Ascending aorta (tissue), 2 donors: ENCODE measurements around the gene PHACTR3. TPM values are rescaled to one million over a fixed set of nuclear protein-coding genes. Genes with fewer than 3 reads are reported as not detected.

Source experiments
- DNase-seq, 2 donors: peaks; one replicate each; pipeline ENCODE4 v3.0.0-alpha.2; 2019; ENCODE audit warnings: low spot score in 2 of 2
- H3K27ac ChIP-seq, 2 donors: fragments of 200-600 bp; sonication (generic); one replicate each; pipeline ENCODE4 v1.5.1; 2016 to 2017; ENCODE audit warnings: mild to moderate bottlenecking in 1 of 2
- H3K27me3 ChIP-seq: fragments of 200-600 bp; sonication (generic); one replicate; pipeline ENCODE4 v1.5.1; 2017
- H3K36me3 ChIP-seq, 2 donors: fragments of 200-600 bp; sonication (generic); one replicate each; pipeline ENCODE4 v1.5.1; 2016
- H3K4me1 ChIP-seq, 2 donors: fragments of 200-600 bp; sonication (generic); one replicate each; pipeline ENCODE4 v1.5.1; 2016 to 2017; ENCODE audit warnings: mild to moderate bottlenecking in 1 of 2
- H3K4me3 ChIP-seq, 2 donors: fragments of 200-600 bp; sonication (generic); one replicate each; pipeline ENCODE4 v1.5.1; 2016 to 2017; ENCODE audit warnings: mild to moderate bottlenecking in 1 of 2
- H3K9me3 ChIP-seq, 2 donors: fragments of 200-600 bp; sonication (generic); one replicate each; pipeline ENCODE4 v1.5.1; 2016
- intact Hi-C: fragments of 100-400 bp; cut with DNase I; formaldehyde crosslinking; loops from one replicate; pipeline ENCODE4 v1.15.1; 2023
- total RNA-seq: library from RNA; depleted of rRNA; stranded (reverse); fragments of >200 nt; gene quantifications from one replicate; pipeline ENCODE4 v1.1.0, GENCODE V29; 2016
- TF ChIP-seq, protein P1 (sequence below), 3 experiments: fragments of 200-600 bp in 2 of 3; fragments of 450-650 bp in 1 of 3; sonication (generic) in 2 of 3; IDR thresholded peaks; one replicate each; pipeline ENCODE4 v1.5.1; 2016 to 2019; ENCODE audit warnings: antibody characterized with exemption in 3 of 3, mild to moderate bottlenecking in 1 of 3, moderate library complexity in 1 of 3

The PHACTR3 gene
- total RNA-seq, 1 donor from 2014 or later = not detected

DNA sequence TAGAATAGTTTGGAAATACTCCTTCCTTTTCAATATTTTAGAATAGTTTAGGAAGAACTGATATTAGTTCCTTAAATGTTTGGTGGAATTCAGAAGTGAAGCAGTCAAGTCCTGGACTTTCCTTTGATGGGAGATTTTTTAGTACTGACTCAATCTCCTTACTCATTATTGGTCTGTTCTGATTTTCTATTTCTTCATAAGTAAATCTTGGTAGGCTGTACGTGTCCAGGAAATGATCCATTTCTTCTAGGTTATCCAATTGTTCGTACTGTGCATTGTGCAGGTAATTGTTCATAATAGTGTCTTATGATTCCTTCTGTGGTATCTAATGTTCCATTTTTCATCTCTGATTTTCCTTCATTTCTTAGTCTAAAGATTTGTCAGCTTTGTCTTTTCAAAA lies 190.2 kb downstream of the PHACTR3 start:
- H3K4me1 ChIP-seq = no peaks in the 10 kb centered on the region
- peaks cover 0 to 6% of the 10 kb centered on the region in 2 donors for H3K9me3 ChIP-seq
- H3K4me3 ChIP-seq = no peak overlapping the region
- TF ChIP-seq, protein P1, sequence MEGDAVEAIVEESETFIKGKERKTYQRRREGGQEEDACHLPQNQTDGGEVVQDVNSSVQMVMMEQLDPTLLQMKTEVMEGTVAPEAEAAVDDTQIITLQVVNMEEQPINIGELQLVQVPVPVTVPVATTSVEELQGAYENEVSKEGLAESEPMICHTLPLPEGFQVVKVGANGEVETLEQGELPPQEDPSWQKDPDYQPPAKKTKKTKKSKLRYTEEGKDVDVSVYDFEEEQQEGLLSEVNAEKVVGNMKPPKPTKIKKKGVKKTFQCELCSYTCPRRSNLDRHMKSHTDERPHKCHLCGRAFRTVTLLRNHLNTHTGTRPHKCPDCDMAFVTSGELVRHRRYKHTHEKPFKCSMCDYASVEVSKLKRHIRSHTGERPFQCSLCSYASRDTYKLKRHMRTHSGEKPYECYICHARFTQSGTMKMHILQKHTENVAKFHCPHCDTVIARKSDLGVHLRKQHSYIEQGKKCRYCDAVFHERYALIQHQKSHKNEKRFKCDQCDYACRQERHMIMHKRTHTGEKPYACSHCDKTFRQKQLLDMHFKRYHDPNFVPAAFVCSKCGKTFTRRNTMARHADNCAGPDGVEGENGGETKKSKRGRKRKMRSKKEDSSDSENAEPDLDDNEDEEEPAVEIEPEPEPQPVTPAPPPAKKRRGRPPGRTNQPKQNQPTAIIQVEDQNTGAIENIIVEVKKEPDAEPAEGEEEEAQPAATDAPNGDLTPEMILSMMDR (IDR thresholded peaks at IDR 0.05) = no peak
- no peaks in the 10 kb centered on the region for H3K36me3 ChIP-seq
- H3K27ac ChIP-seq = no peak overlapping the region
- intact Hi-C loops = no loop called here
- DNase-seq = no peak
- H3K27me3 ChIP-seq = no peaks in the 10 kb centered on the region

DNA sequence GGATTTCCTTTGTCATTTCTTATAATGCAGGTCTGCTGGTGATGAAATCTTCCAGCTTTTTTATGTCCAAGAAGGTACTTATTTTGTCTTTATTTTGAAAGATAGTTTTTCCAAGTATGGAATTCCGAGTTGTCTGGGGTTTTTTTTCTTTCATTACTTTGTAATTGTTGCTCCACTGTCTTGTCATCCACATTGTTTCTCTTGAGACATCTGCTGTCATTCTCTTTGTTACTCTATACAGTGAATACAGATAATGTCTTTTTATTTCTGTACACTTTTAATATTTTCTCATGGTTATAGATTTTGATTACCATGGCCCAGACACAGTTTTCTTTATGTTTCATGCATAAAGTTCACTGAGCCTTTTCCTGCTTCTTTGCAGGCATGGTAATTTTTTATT lies 196.0 kb downstream of the PHACTR3 start:
- TF ChIP-seq, protein P1 (IDR thresholded peaks at IDR 0.05) = no peak
- H3K36me3 ChIP-seq = no peaks in the 10 kb centered on the region
- intact Hi-C loops = no loop called here
- H3K27ac ChIP-seq = no peak overlapping the region
- no peaks in the 10 kb centered on the region for H3K4me1 ChIP-seq
- DNase-seq = no peak
- H3K27me3 ChIP-seq = no peaks in the 10 kb centered on the region
- no peaks in the 10 kb centered on the region for H3K9me3 ChIP-seq
- H3K4me3 ChIP-seq = no peak overlapping the region

DNA sequence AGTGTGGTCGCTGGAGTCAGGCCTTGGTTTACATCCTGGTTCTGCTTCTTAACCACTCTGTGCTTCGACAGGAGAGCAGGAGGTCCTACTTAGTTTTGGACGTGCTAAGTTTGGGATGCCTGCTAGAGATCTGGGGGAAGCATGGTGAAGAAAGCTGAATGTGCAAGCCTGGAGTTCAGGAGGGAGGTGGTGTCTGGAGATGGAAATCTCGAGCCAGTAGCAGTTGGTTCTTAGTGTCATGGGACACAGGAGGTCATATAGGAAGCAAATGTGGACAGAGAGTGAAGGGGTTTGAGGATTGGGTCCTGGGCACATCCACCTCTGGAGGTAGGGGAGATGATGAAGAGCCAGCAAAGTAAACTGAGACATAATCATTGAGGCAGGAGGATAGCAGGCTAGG lies 197.7 kb downstream of the PHACTR3 start:
- no peak for DNase-seq
- intact Hi-C loops = no loop called here
- H3K27ac ChIP-seq = no peak overlapping the region
- no peaks in the 10 kb centered on the region for H3K9me3 ChIP-seq
- no peak overlapping the region for H3K4me3 ChIP-seq
- H3K36me3 ChIP-seq = no peaks in the 10 kb centered on the region
- no peaks in the 10 kb centered on the region for H3K4me1 ChIP-seq
- H3K27me3 ChIP-seq = no peaks in the 10 kb centered on the region
- TF ChIP-seq, protein P1 (IDR thresholded peaks at IDR 0.05) = no peak

- no peaks in the 10 kb centered on the region for H3K9me3 ChIP-seq
- no peaks in the 10 kb centered on the region for H3K27me3 ChIP-seq
- no peaks in the 10 kb centered on the region for H3K4me1 ChIP-seq
- intact Hi-C loops = no loop called here
- no peaks in the 10 kb centered on the region for H3K36me3 ChIP-seq
- no peak overlapping the region for H3K4me3 ChIP-seq
- no peak overlapping the region for H3K27ac ChIP-seq
- TF ChIP-seq, protein P1 (IDR thresholded peaks at IDR 0.05) = no peak
- DNase-seq = no peak
Measured at GRCh38 chr20:59802471-59803221, 198.3 kb downstream of the PHACTR3 start.

- no peak for DNase-seq
- no peaks in the 10 kb centered on the region for H3K27me3 ChIP-seq
- H3K27ac ChIP-seq = no peak overlapping the region
- H3K4me3 ChIP-seq = no peak overlapping the region
- H3K36me3 ChIP-seq = no peaks in the 10 kb centered on the region
- no peaks in the 10 kb centered on the region for H3K4me1 ChIP-seq
- H3K9me3 ChIP-seq = no peaks in the 10 kb centered on the region
- intact Hi-C loops = no loop called here
- TF ChIP-seq, protein P1 (IDR thresholded peaks at IDR 0.05) = no peak
Measured at GRCh38 chr20:59804347-59804746, 200.0 kb downstream of the PHACTR3 start.
